ENCODE results near the gene LSMEM2.
A peak's percentile ranks its signal among the peaks of the same experiment; 100 is the strongest.
"Not testable (repeated sequence)": the region's sequence is repeated elsewhere in the genome, so short reads cannot be mapped to it uniquely, and the experiment has no call there.

LSMEM2 gene

GRCh38 chr3:50264964-50265485, 13.9 kb upstream of the LSMEM2 start:
- no peak for DNase-seq (ENCODE audit: low spot score)

DNA sequence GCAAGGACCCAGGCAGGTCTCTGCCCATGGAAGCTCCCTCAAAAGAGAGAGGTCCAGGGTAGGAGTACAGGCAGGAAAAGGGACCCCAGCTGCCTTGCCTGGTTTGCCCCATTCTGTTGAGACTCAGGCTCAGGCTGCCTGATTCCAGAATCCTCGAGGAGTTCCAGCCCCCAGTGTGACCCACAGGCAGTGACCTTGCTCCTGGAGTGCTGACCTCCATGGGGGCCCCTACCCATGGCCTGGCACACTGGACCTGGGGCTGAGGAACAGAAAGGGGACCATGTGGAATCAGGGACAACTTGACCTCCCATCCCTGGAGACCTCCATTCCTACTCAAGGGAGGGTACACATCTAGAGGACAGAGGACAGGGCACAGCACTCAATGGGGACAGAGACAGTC, 13.3 kb upstream of the LSMEM2 start:
- no peak for DNase-seq (ENCODE audit: low spot score)

- DNase-seq (ENCODE audit: low spot score) = no peak
These were observed 12.9 kb upstream of the LSMEM2 start for GRCh38 chr3:50266017-50266416.

- DNase-seq (ENCODE audit: low spot score) = no peak
These were observed 12.1 kb upstream of the LSMEM2 start for GRCh38 chr3:50266836-50267235.

DNA sequence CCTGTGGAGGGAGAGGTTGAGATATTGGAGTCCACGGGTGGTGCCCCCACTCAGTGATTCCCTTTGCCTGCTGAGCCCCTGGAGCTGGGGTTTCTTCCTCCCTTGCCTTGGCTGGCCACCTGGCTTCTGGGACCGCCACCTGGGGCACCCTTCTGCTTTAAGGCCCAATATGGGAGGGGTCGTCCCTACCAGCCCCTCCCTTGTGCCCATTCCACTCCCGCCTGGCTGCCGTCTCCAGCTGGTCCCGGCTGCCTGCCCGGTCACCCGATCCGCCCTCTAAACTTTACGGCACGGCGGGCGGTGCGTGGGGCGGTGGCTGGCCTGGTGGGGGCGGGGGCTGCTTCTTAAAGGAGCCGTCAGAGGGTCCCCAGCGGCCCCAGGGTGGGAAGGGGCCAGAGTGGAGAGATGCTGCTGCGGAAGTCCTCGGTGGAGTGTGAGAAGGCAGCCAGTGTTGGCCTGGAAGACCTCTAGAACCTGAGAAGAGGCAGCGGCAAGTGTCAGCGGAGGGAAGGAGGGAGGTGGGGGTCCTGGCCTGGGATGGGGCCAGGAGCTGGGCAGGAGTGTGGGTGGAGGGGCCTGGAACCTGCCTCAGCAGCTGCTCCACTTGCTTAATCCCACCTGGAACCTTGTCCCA, 11.5 kb upstream of the LSMEM2 start:
- DNase-seq (ENCODE audit: low spot score) = no peak

GRCh38 chr3:50268276-50268675, 10.6 kb upstream of the LSMEM2 start:
- no peak for DNase-seq (ENCODE audit: low spot score)

DNA sequence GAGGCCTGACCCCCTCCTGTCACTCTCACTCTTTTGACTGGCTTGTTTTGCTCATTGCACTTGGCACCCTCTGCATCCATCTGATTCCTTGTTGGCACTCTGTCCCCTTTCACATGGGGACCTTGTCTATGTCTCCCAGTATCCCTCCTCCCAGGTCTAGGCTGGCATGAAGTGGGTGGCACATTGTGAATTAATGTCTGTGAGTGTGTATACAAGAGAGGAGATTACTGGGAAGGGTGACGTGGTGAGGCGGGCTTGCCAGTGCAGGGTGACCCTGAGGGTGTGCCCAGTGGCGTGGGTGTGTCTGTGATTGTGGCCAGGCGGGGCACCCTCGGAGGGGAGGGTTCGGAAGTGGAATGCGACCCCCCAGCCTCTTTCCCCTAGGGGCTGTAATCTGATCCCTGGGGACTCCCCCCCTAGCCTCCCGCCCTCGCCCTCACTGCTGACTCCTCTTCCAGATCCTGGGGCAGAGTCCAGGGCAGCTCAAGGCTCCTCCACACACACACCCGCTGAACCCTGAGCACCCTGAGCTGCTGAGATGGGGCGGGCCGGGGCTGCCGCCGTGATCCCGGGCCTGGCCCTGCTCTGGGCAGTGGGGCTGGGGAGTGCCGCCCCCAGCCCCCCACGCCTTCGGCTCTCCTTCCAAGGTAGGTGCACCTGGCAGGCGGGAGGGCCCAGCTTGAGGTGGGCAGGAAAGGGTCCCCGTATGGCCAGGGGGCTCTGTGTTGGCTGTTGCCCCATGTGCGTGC, 10.0 kb upstream of the LSMEM2 start, which contains the start of gene SEMA3B:
Gene SEMA3B, plus strand, starts transcription at position 445 of the 749 bp plus-strand sequence. Its CDS starts 94 bp downstream, at position 539.
- DNase-seq (ENCODE audit: low spot score) = no peak

- no peak for DNase-seq (ENCODE audit: low spot score)
These were observed 9.4 kb upstream of the LSMEM2 start for GRCh38 chr3:50269460-50269859.

DNA sequence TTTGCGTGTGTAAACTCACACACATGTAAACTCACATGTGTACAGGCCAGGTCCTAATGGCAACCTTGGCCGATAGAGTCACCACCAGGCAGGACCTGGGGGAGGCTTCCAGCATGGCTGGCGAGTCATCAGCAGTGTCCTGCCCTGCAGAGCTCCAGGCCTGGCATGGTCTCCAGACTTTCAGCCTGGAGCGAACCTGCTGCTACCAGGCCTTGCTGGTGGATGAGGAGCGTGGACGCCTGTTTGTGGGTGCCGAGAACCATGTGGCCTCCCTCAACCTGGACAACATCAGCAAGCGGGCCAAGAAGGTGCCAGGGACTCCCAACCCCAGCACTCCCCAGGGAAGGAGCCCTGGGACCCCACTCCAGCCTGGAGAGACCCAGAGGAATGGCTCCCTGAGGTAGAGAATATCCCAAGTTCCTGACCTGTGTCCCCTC, 8.9 kb upstream of the LSMEM2 start:
- DNase-seq (ENCODE audit: low spot score) = no peak

- no peak for DNase-seq (ENCODE audit: low spot score)
These were observed 8.3 kb upstream of the LSMEM2 start for GRCh38 chr3:50270422-50271224.

- DNase-seq (ENCODE audit: low spot score) = no peak
These were observed 7.5 kb upstream of the LSMEM2 start for GRCh38 chr3:50271314-50271936.

DNA sequence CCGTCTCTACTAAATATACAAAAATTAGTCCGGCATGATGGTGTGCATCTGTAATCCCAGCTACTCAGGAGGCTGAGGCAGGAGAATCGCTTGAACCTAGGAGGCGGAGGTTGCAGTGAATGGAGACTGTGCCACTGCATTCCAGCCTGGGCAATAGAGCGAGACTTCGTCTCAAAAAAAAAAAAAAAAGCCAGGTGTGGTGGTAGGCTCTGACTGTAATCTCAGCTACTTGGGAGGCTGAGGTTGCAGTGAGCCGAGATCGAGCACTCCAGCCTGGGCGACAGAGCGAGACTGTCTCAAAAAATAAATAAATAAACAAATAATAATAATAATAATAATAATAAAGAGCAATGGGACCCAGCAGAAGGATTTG, 6.4 kb upstream of the LSMEM2 start:
- DNase-seq (ENCODE audit: low spot score) = not testable (repeated sequence)

DNA sequence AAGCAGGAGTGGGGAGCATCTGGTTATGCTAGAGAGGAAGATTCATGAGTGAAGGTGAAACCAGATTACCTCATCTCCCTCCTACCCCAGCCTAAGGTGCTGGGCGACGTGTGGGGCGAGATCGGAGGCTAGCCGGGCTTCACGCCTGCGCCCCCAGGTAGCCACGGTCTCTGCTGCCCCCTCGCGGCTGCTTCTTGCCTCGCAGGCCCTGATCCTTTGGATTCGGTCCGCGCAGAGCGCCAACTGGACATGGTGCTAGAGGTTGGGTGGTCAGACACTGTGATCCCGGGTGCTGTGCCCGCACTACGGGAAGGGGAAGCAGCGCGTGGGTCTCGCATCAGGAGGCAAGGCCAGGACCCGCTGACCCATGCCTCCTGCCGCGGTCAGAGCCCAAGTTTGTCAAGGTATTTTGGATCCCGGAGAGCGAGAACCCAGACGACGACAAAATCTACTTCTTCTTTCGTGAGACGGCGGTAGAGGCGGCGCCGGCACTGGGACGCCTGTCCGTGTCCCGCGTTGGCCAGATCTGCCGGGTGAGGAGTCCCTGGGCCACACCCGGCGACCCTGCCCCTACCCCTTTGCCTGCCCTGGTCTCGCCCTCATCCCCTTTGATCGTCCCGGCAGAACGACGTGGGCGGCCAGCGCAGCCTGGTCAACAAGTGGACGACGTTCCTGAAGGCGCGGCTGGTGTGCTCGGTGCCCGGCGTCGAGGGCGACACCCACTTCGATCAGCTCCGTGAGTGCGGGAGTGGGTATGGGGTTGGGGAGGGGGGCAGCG, 5.8 kb upstream of the LSMEM2 start:
- DNase-seq (ENCODE audit: low spot score) = peak; percentile 86

- DNase-seq (ENCODE audit: low spot score) = no peak
These were observed 5.2 kb upstream of the LSMEM2 start for GRCh38 chr3:50273689-50274065.

DNA sequence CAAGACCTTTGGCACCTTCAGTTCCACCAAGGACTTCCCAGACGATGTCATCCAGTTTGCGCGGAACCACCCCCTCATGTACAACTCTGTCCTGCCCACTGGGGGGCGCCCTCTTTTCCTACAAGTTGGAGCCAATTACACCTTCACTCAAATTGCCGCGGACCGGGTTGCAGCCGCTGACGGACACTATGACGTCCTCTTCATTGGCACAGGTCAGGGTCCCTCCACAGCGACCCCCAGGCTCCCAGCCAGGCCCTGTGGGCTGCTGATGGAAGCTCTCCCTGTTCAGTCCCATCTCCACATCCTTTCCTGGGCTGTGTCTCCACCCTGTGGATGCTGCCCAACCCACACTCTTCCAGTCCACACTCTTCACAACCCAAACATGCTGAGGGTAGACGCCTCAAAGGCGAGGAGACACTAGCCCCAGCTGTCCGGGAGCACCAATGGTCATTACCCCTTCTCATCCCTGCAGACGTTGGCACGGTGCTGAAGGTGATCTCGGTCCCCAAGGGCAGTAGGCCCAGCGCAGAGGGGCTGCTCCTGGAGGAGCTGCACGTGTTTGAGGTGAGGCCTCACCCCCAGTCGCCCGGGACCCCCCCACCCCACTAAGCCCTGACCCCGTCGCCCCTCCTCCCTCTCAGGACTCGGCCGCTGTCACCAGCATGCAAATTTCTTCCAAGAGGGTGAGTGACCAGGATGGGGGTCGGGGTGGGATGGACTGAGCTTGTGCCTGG, 4.3 kb upstream of the LSMEM2 start:
- peak; percentile 79 for DNase-seq (ENCODE audit: low spot score)

GRCh38 chr3:50275141-50275995, 3.5 kb upstream of the LSMEM2 start:
- DNase-seq (ENCODE audit: low spot score) = no peak

DNA sequence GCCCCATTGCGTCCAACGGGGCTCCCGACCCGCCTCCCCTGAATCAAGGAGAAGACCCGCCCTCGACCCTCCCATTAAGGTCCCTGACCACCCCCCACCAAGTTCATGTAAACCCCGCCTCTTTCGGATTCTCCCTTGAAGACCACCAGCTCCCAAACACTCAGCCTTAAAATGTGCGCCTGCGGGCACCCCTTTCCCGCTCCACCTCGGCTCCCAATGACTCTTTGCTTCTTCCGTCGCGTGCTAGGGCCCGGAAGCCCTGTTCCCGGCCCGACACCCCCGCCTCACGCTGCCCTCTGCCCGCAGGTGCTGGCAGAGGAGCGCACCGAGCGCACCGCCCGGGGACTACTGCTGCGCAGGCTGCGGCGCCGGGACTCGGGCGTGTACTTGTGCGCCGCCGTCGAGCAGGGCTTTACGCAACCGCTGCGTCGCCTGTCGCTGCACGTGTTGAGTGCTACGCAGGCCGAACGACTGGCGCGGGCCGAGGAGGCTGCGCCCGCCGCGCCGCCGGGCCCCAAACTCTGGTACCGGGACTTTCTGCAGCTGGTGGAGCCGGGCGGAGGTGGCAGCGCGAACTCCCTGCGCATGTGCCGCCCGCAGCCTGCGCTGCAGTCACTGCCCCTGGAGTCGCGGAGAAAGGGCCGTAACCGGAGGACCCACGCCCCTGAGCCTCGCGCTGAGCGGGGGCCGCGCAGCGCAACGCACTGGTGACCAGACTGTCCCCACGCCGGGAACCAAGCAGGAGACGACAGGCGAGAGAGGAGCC, 2.7 kb upstream of the LSMEM2 start:
- no peak for DNase-seq (ENCODE audit: low spot score)

DNA sequence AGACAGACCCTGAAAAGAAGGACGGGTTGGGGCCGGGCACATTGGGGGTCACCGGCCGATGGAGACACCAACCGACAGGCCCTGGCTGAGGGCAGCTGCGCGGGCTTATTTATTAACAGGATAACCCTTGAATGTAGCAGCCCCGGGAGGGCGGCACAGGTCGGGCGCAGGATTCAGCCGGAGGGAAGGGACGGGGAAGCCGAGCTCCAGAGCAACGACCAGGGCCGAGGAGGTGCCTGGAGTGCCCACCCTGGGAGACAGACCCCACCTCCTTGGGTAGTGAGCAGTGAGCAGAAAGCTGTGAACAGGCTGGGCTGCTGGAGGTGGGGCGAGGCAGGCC, 2.2 kb upstream of the LSMEM2 start:
- DNase-seq (ENCODE audit: low spot score) = no peak
